HS-27A (cell line): ENCODE measurements around the gene SAMD11.

Experiments
- DNase-seq: peaks from one replicate; pipeline ENCODE4 v3.0.0-alpha.2; 2012; ENCODE audit warnings: low read depth, missing footprints

SAMD11 gene

DNA sequence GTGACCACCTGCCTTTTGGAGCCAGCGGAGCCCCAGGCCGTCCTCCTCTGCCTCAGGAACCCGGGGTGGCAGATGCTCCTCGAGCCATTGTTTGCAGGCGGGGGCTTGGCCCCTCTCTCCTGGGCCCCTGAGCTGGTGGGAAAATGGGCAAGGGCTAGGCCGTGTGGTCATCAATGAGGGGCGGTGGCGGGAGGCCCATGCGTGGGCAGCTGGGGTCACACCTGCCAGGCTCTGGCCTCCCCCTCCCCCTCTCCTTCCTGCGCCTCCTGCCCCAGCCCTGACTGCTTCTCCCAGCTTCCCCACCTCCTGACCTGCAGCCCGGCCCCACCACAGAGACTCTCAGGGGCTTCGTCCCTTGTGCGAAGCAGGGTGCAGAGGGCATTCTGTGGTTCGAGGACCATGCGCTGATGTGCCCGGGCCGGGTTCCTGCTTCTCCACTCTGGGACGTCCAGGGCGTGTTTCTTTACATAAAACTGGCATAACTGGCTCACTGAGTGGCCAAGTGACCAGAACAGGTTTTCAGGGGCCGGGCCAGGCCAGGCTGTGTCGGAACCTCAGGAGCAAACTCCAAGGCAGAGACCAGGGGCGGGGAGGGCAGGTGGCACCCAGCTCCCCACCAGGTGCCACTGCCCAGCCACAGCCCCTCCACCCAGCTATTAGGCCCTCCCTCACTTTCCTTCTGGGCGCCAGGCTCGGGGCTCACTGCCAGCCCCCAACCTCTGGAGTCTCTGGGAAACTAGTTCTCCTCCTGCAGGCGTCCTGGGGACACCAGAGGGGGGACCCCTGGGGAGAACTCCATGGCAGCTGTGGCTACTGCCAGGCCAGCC lies 9.3 kb downstream of the SAMD11 start:
- no peak for DNase-seq

DNA sequence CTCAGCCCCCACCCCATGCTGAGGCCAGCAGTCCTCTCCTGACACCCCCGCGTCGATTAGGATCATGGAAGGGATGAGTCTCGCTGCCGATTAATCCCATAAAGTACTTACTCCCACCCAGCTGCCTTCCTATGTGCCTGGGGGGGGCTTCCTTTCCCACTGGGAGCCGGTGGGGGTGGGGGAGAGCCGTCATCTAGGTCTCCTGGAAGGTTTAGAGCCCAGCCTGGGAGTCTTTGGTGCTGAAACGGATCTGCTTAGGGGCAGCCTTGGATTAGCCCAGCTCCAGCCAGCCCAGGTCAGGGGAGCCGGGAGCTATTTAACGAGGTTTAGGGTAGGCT lies 9.8 kb downstream of the SAMD11 start:
- DNase-seq = no peak

DNA sequence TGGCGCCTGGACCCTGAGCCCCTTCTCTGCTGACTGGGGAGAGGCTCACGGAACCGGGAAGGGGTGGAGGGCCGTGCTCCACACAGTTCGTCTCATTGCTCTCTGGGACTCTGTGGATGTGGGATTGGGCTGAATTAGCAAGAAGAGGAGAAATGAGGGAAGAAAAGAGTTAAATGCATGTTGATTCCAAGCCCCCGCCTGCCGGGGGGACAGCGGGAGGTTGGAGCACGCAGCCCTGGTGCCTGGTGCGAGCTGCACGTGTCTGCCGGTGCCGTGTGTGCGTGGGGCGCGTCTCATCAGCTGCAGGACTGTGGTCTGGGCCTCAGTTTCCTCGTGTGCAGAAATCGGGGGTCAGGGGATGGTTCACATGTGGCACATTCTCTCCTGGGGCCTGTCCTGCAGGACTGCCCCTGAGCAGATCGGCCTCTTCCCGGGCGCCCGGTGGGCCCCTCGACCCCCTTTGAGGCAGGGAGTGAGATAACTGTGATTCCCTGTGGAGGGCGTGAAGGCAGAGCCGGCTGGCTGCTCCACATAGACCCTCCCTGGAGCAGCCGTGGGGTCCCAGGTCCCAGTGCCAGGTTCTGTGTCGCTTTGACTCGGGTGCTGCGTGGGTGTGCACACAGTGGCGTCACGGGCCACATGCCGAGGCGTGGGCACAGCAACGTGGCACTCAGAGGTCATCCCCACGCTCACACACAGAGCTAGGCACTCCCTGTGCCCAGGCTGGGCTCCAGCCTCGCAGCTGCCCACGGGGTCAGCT lies 11.4 kb downstream of the SAMD11 start:
- no peak for DNase-seq

DNA sequence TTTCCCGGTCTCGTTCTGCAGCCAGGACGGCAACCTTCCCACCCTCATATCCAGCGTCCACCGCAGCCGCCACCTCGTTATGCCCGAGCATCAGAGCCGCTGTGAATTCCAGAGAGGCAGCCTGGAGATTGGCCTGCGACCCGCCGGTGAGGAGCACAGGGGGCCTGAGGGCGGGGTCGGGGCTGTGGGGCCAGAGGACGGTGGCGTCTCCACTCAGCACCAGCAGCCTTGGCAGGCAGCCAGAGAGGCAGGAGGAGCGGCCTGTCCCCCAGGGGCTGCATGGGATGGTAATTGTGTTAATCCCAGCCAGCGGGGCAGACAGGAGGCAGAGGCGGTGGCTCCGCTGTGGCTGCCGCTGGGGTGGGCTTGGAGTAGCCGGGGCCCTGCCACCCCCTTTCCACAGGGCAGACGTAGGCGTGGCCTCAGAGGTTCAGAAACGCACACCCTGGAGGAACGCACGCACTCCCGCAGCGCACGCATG lies 12.1 kb downstream of the SAMD11 start:
- DNase-seq = no peak

DNA sequence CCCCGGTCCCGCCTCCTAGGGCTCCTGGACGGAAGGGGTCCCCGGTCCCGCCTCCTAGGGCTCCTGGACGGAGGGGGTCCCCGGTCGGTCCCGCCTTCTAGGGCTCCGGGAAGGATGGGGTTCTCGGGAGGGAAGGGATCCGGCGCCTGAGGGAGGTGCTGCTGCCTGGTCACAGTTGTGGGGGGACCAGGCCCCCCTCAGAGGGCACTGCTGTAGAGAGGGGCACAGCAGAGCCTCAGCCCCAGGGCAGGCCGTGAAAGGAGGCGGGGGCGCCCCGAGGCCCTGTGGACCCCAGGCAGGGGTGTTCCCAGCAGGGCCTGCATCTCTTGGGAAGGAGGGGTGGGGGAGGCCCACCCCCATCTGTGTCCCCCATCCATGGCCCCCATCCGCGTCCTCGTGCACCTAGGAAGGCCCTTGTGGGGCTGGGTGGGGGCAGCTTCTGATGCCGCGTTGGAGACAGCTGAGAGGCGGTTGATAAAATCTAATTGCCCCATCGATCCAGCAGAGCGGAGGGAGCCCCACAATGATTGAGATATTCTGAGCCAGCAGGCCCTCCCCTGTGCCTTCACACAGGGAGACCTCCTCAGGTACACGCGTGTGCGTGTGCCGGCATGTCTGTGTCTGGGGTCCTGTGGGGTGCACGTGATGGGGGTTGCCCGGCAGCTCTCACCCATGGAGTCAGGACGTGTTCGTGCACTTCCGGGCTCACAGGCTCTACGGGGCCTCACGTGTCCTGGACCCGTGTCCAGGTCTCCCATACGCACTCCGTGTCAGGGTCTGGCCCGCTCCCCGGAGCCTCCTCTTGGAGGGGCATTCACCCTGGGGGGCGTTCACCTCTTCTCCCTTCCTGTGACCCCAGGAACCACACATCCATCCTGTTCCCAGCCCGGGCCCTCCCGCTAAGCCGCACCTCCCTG lies 12.9 kb downstream of the SAMD11 start:
- no peak for DNase-seq

DNA sequence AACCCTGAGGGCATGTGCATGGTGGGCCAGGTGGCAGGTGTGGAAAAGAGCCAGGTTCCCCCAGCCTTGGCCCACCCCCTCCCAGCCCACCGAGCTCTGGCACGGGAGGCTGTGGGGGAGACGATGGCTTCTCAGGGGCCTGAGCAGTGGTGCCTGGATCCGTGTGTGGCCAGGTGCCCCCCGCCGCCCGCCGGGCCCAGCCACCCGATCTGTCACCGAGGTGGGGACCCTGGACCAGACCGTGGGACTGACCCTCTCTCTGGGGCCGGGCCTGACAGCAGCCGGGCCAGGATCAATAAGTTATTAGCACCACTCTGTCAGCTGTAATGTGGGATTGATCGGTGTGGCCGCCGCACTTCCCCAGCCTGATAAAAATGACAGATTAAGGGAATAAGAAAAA lies 13.8 kb downstream of the SAMD11 start:
- no peak for DNase-seq

DNA sequence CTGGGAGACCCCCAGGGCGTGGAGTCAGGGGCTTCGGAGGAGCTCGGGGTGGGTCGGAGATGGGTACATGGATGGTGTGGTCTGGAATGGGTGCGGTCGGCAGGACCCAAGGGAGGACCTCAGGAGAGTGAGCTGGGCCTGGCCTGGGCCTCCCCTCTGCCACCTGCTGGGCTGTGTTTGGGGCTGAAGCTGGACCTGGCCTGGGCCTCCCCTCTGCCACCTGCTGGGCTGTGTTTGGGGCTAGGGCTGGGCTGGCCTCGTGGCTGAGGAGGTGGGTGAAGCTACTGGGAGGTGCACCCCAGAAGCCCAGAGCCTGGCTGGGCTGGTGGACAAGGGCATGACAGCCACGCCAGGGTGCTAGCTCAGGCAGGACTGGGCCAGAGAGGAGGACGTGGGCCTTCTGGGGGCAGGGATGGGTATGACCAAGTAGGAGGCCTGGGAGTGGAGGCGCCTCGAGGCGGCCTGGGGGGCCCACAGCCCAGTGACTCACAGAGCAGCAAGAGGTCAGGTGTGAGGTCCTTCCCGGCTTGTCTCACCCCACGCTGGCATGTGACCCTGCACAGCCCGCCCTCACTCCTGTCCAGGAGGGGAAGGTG lies 14.5 kb downstream of the SAMD11 start:
- DNase-seq = no peak

DNA sequence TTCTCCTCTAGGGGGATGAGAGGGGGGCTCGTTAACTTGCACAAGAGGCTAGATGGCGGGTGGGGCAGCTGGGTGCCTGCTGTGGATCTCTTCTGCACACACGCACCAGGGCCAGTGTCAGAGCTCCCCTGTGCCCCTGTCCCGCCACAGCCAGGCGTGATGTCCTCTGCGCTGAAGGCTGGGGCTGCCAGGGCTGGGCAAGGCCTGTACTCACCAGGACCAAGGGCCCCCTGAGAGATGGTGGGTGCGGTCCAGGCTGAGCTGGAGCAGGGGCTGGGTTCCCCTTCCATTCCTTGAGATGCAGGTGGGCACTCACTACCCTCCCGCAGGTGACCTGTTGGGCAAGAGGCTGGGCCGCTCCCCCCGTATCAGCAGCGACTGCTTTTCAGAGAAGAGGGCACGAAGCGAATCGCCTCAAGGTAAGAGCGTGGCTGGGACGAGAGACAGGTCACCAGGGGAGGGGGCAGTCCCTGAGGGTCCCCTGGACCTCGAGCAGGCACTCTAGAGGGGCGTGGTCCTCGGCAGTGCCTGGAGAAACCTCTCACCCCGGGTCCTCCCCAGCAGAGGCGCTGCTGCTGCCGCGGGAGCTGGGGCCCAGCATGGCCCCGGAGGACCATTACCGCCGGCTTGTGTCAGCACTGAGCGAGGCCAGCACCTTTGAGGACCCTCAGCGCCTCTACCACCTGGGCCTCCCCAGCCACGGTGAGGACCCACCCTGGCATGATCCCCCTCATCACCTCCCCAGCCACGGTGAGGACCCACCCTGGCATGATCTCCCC lies 15.2 kb downstream of the SAMD11 start:
- DNase-seq = no peak

DNA sequence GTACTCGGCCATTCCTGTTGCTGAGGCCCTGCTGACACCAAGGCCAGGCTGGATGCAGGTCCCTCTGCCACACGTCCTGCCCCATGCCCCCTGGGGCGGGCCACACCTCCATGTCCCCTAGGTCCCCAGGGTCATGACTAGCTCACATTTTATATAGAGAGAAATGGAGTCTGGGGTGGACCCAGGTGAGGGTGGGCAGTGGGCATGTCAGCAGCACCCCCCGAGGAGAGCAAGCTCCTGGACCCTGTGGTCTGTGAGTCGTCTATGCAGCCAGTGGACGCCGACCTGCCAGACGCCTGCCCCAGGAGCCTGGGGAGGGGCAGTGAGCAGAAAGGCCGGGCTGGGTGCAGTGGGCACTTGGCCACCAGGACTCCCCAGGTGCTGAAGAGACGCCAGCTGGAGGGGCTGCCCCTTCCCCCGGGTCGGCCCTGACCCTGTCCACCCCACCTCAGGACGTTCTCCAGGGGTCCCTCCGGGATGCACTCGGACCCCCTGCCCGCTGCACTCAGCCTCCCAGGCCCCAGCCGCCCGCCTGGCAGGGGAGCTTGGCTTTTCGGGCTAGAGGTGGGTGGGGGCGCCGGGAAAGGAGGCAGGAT lies 15.9 kb downstream of the SAMD11 start:
- no peak for DNase-seq

DNA sequence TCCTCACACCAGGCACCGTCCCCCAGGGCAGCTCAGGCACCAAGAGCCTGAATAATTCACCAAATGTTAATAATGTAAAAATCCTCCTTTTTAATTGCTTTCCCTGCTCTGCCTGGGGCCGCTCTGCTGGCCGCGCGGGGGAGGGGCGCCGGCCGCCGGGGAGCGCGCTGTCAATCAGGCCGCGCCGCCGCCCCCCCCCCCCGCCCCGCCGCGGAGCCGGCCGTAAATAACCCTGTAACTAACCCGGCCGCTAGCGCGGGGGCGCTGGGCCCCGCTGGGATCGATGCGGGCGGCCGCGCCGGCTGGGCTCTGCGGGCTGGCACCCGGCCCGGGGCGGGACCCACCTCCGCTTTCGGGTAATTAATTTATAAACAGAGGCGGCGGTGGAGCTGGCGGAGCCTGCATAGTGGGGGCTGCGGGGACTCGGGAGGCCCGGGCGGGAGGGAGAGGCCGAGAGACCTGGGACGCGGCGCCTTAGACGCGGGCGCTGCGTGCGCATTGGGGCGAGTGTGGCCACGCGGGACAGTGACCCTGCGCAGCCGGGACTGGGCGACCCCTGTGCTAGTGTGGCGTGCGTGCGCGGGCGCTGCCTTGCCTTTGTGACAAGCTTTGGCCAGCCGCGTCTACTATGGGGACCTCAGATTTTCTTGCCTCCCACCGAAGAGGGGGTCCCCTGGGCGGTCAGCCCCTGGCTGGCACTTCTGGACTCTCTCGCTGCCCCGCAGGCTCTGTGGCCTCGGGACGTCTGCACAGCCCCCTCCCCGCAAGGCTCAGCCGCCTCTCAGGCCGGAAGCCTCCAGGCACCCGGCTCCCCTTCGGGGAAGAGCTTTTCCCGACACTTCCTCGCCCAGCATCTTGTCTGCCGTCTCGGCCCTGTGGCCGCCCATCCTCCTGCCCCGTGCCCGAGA lies 16.6 kb downstream of the SAMD11 start:
- DNase-seq = no peak

DNA sequence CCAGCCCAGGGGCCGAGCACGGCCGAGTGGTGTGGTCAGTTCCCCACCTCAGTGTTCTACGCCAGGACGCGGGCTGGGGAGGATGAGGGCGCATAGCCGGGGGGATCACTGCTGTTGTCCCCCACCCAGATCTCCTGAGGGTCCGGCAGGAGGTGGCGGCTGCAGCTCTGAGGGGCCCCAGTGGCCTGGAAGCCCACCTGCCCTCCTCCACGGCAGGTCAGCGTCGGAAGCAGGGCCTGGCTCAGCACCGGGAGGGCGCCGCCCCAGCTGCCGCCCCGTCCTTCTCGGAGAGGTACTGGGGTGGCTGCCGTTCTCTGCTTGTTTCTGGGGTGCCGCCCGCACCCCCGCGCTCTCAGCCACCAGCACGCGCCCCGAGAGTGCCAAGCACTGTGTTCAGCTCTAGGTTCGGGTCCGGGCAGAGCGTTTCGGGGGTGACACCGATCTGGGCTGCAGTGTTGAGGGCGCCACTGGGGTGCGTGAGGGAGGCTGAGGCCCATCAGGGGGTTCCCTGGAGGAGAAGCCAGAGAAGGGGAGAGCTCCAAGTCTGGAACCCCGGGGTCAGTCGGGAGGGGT lies 17.4 kb downstream of the SAMD11 start:
- no peak for DNase-seq

DNA sequence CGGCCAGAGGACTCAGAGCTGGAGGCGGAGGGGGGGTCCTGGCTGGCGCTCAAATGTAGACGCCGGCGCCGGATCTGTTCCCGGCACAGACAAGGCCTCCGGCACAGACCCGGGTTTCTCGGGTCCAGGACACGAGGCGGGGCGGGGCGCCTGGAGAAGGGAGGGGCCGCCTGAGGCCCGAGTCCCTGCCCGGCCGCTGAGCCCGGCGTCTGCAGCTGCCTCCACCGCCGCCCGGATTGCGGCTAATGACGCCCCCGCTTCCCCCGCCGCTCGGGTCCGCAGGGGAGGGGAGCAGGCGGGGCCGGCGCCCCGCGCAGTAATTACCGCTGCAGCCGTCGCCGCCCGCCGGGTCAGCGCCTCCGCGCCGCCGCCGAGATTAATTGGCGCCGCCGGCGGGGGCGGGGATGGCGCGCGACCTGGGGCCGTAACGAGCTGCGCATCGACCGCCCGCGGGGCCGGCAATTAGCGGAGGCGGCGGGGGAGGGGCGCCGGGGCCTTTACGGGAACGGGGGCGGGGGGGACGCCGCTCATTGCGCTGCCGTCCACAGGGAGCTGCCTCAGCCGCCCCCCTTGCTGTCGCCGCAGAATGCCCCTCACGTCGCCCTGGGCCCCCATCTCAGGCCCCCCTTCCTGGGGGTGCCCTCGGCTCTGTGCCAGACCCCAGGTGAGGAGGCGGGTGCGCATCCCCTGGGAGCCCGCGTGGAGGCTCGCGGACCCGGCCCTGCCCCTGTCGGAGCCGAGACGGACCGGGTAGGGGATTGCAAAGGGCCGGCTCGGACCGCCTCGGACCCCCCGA lies 18.1 kb downstream of the SAMD11 start:
- DNase-seq = no peak

DNA sequence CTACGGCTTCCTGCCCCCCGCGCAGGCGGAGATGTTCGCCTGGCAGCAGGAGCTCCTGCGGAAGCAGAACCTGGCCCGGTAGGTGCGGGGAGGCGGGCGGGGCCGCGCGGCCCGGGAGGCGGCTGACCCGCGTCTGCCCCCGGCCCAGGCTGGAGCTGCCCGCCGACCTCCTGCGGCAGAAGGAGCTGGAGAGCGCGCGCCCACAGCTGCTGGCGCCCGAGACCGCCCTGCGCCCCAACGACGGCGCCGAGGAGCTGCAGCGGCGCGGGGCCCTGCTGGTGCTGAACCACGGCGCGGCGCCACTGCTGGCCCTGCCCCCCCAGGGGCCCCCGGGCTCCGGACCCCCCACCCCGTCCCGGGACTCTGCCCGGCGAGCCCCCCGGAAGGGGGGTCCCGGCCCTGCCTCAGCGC lies 18.7 kb downstream of the SAMD11 start:
- no peak for DNase-seq

DNA sequence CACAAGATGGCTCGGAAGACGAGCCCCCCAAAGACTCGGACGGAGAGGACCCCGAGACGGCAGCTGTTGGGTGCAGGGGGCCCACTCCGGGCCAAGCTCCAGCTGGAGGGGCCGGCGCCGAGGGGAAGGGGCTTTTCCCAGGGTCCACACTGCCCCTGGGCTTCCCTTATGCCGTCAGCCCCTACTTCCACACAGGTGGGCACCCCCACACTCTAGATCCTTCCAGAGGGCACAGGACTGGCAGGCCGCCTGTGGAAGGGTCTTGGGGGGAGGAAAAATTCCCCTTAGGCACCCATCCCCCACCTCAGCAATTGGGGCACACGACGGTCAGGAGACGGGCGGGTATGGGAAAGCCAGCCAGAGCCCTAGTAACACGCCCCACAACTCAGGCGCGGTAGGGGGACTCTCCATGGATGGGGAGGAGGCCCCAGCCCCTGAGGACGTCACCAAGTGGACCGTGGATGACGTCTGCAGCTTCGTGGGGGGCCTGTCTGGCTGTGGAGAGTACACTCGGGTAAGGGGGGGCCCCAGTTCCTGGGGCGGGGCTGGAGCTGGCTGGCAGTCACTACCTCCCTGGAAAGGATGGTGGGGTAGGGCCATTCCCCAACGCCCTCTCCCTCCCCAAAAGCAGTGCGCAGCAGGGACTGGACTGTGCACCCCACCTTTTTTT lies 19.3 kb downstream of the SAMD11 start:
- no peak for DNase-seq

DNA sequence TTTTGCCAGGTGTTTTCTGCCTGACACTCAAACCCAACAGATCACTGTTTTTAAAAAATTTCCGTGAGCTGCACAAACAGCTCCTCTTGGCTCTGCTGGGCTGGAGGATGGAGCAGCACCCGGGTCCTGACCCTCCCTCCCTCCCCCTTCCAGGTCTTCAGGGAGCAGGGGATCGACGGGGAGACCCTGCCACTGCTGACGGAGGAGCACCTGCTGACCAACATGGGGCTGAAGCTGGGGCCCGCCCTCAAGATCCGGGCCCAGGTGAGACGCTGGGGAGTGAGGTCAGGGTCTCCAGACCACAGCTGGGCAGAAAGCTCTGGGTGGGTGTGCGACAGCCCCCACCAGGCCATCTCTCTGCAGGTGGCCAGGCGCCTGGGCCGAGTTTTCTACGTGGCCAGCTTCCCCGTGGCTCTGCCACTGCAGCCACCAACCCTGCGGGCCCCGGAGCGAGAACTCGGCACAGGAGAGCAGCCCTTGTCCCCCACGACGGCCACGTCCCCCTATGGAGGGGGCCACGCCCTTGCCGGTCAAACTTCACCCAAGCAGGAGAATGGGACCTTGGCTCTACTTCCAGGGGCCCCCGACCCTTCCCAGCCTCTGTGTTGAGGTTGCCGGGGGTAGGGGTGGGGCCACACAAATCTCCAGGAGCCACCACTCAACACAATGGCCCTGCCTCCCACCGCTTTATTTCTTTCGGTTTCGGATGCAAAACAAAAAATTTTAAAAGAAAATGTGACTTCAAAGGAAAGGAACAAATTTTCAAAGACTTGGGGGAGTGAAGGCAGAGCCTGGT lies 20.0 kb downstream of the SAMD11 start:
- no peak for DNase-seq

DNA sequence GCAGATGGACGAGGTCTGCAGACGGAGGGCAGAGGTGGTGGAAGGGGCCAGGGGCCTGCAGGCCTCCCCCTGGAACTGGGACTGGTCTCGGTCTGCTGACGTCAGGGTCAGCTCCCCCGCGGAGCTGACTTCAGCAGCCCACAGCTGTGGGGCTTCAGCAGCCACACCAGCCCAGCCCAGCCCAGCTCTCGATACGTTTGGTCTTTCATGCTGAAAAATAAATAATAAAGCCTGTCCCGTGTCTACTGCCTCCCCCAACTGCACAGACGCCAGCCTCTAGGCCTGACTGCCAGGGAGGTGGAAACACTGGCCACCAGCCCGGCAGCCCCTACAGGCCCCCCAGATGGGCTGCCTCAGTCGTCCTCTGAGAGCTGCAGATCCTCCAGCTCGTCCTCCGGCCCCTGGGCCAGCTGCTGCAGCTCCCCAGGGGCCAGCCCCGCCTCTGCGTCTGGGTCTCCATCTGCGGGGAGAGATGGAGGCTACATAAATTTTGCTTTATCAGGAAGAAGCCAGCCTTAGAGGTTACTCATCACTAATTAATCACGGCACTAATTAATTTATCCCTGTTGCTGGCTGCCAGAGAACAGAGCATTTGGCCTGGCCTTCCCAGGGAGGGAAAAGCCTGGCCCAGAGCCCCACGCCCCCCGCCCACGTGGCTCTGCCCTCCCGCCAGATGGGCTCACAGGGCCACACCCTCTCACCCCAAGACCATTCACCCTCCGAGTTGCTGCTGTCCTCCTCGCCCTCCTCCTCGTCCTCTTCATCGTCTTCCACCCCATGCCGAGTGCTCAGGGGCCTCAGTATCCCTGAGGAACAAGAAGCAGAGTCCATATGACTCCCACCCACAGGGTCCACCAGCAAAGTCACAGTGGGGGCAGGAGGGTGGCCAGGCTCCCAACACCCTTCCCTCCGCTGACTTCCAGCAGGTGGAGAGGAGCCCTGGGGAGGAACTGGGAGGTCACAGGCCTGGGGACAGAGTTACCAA lies 20.9 kb downstream of the SAMD11 start:
- DNase-seq = no peak
